H1 (cell line): Measurements from ENCODE around the gene FAM8A1. TPM values are rescaled to one million over a fixed set of nuclear protein-coding genes. Genes with fewer than 3 reads are reported as not detected.

Experiments
- CBX5 ChIP-seq: fragments of 300-800, 300-1000 bp; sonication (generic); IDR thresholded peaks from 2 replicates; pipeline ENCODE4 v1.7.1; 2016; ENCODE audit warnings: antibody characterized with exemption, low read length, low read depth
- CREB1 ChIP-seq: IDR thresholded peaks from 2 replicates; pipeline ENCODE4 v1.6.1; 2012; ENCODE audit warnings: inconsistent platforms
- GABPA ChIP-seq: IDR thresholded peaks from 2 replicates; pipeline ENCODE4 v1.6.1; 2011; ENCODE audit warnings: mild to moderate bottlenecking, low read length, moderate library complexity, borderline replicate concordance; ENCODE audit not compliant: insufficient read depth
- MAX ChIP-seq: IDR thresholded peaks from 2 replicates; pipeline ENCODE4 v1.6.1; 2012; ENCODE audit warnings: inconsistent platforms
- POLR2A ChIP-seq, 2 experiments: IDR thresholded peaks; 1 replicate in 1 of 2; 2 replicates in 1 of 2; pipeline ENCODE4 v1.6.1; 2011; ENCODE audit warnings: low read depth in 2 of 2, low read length in 2 of 2, mild to moderate bottlenecking in 2 of 2; ENCODE audit errors: control extremely low read depth in 1 of 2
- RAD21 ChIP-seq, 2 experiments: IDR thresholded peaks in 1 of 2; conservative IDR thresholded peaks in 1 of 2; 2 replicates each; pipeline ENCODE4 v1.6.1; 2011; ENCODE audit warnings: low read depth in 2 of 2, low read length in 2 of 2, improper control_type of control experiment in 1 of 2, inconsistent platforms in 1 of 2, mild to moderate bottlenecking in 1 of 2, moderate library complexity in 1 of 2
- RFX5 ChIP-seq: IDR thresholded peaks from 2 replicates; pipeline ENCODE4 v1.6.1; 2011; ENCODE audit warnings: low read depth, low read length, improper control_type of control experiment, borderline replicate concordance
- RNF2 ChIP-seq: fragments of 200-900, 300-1000 bp; sonication (generic); IDR thresholded peaks from 2 replicates; pipeline ENCODE4 v1.7.1; 2016; ENCODE audit warnings: borderline replicate concordance, low read depth, mild to moderate bottlenecking, antibody characterized with exemption, low read length; ENCODE audit not compliant: poor library complexity, severe bottlenecking; ENCODE audit errors: missing control alignments
- ZNF274 ChIP-seq: IDR thresholded peaks from 2 replicates; pipeline ENCODE4 v1.7.0; 2012; ENCODE audit warnings: low read length, borderline replicate concordance; ENCODE audit errors: extremely low read depth
- polyA plus RNA-seq, 7 experiments: library from polyadenylated mRNA; depleted of rRNA in 3 of 7; stranded (reverse) in 5 of 7; unstranded in 2 of 7; fragments of >200 nt in 5 of 7; fragments of 200-250 nt in 2 of 7; gene quantifications; 1 replicate in 5 of 7; 2 replicates in 1 of 7; 4 replicates in 1 of 7; pipeline versions ENCODE4 v1.2.1 to v1.2.3, GENCODE V29; 2011 to 2013; ENCODE audit warnings: missing spikeins in 2 of 7, mixed read lengths in 2 of 7
- total RNA-seq: library from RNA; stranded (reverse); fragmentation: NEBNext Ultra II Directional; extraction: Animal tissue kit (Norgen Biotek cat#: 25700); gene quantifications from 2 replicates; pipeline ENCODE4 v1.2.1, GENCODE V29; 2021
- TF ChIP-seq, protein P1 (sequence below): IDR thresholded peaks from 2 replicates; pipeline ENCODE4 v1.6.1; 2012; ENCODE audit warnings: low read length, inconsistent platforms

FAM8A1 gene
- total and polyA plus RNA-seq, 2 of the 8 experiments (the other 6 are each of a cell fraction or from before 2014, with no cell fraction given), result 3.4 to 9.2 TPM

DNA sequence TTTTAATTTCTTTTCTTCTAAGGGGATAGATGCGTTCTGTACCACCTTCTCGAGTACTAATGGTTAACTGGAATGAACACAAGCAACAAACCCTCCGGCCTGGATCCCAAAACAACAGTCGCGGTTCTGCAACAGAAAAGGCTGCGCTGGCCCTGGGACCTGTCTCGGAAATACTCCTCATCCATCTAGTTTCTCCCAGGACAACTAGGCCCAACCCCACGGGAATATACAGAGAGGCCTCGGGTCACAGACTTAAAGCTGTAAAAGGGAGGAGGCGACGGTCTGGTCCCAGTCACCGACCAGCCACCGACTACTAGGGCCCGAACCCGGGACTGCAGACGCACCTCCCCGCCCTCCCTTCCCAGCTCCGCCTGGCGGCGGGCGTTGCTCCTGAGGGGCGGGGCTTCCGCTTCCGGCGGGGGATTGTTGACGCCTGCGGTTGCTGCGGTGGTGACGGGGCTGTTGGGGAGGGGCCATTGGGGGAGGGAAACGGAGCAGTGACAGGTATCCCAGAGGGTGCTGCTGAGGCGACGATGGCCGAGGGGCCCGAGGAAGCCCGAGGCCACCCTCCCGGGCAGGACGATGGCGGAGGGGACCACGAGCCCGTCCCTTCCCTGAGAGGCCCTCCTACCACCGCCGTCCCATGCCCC, at the start of gene FAM8A1 (continued):
- TF ChIP-seq RAD21 (IDR thresholded peaks at IDR 0.05 in 1 of 2, conservative IDR thresholded peaks at IDR 0.05 in 1 of 2; ENCODE audit: low read depth in 2 of 2, low read length in 2 of 2) (peak; percentile 17 to 35; a peak in 2 of 4 replicates), POLR2A (IDR thresholded peaks at IDR 0.05; ENCODE audit: control extremely low read depth in 1 of 2, low read depth in 2 of 2, low read length in 2 of 2) (peak; percentile 76), GABPA (peak; percentile 94), RNF2 (no peak), CREB1 (peak; percentile 89), ZNF274 (no peak), MAX (peak; percentile 58), CBX5 (no peak), RFX5 (no peak)
- TF ChIP-seq, protein P1, sequence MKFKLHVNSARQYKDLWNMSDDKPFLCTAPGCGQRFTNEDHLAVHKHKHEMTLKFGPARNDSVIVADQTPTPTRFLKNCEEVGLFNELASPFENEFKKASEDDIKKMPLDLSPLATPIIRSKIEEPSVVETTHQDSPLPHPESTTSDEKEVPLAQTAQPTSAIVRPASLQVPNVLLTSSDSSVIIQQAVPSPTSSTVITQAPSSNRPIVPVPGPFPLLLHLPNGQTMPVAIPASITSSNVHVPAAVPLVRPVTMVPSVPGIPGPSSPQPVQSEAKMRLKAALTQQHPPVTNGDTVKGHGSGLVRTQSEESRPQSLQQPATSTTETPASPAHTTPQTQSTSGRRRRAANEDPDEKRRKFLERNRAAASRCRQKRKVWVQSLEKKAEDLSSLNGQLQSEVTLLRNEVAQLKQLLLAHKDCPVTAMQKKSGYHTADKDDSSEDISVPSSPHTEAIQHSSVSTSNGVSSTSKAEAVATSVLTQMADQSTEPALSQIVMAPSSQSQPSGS, result no peak
